GM12874 (cell line): ENCODE measurements around the gene GUF1.

Source experiments
- CTCF ChIP-seq: IDR thresholded peaks from 2 replicates; pipeline ENCODE4 v1.5.1; 2011; ENCODE audit warnings: low read depth, mild to moderate bottlenecking, control low read depth, low read length, moderate library complexity; ENCODE audit not compliant: insufficient read depth

Gene GUF1

GRCh38 chr4:44671636-44672035 is 6.6 kb upstream of the GUF1 start:
- TF ChIP-seq CTCF, result no peak

GRCh38 chr4:44674471-44674870 is 3.7 kb upstream of the GUF1 start:
- TF ChIP-seq CTCF, result no peak

- no peak for TF ChIP-seq CTCF
These were observed 2.9 kb upstream of the GUF1 start for GRCh38 chr4:44675366-44675765.

- no peak for TF ChIP-seq CTCF
These were observed 840 bp downstream of the GUF1 start for GRCh38 chr4:44679060-44679459.

- TF ChIP-seq CTCF, result no peak
These were observed 6.4 kb downstream of the GUF1 start for GRCh38 chr4:44684648-44685047.

- TF ChIP-seq CTCF, result no peak
These were observed 22.2 kb downstream of the GUF1 start for GRCh38 chr4:44700427-44700826.

GRCh38 chr4:44701037-44701436 is 22.8 kb downstream of the GUF1 start:
- no peak for TF ChIP-seq CTCF

GRCh38 chr4:44704673-44705072 is 26.5 kb downstream of the GUF1 start:
- TF ChIP-seq CTCF, result no peak
